Ammon's horn (tissue), 1 donor: ENCODE data around the gene TGIF1.
"Not testable (repeated sequence)": the region's sequence is repeated elsewhere in the genome, so short reads cannot be mapped to it uniquely, and the experiment has no call there.

Experiments used
- DNase-seq: peaks from one replicate; pipeline ENCODE4 v3.0.0-alpha.2; 2016; ENCODE audit warnings: low spot score

Gene TGIF1

DNA sequence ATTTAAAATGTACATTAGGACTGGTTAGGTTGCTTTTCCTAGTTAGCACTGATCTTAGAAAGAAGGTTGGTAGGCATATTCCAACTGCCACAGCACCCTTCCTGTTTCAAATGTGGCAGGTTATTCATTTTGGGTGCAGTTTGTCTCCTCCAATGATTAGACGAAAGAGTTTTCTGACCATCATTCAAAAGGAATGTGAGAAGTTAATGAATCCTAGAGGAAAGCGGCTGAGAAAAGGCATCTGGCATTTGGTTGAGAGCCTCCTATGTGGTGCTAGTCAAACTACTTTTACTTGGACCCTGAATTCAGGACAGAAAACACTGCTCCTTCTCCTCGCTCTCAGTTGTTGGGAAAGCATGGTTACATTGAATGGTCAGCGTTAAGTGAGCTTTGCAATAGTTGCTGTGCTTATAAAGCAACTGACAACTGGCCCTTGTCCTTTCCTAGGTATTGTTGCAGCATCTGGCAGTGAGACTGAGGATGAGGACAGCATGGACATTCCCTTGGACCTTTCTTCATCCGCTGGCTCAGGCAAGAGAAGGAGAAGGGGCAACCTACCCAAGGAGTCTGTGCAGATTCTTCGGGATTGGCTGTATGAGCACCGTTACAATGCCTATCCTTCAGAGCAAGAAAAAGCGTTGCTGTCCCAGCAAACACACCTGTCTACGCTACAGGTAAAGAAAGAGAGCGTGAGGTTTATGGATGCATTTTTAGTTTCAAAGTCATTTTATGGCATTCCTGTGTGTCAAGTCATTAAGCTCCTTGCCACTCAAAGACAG, 6.1 kb downstream of the TGIF1 start:
- DNase-seq: no peak

DNA sequence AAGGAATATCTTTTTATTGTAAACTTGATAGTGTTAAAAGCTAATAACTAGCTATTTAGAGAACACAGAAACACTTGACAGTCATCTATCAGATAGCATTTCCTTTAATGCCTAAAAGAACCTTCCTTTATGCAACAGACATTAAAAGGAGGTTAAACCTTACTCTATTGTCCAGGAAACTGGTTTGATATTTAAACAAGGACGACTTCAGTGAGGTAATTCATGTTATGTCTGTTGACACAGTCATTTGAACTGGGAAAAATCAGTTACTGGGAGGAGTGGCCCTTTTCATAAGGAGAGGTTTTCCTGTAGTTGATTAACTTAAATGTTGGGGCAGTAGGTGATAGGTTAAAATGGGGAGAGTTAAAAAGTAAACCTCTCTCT, 6.7 kb downstream of the TGIF1 start:
- DNase-seq: no peak

DNA sequence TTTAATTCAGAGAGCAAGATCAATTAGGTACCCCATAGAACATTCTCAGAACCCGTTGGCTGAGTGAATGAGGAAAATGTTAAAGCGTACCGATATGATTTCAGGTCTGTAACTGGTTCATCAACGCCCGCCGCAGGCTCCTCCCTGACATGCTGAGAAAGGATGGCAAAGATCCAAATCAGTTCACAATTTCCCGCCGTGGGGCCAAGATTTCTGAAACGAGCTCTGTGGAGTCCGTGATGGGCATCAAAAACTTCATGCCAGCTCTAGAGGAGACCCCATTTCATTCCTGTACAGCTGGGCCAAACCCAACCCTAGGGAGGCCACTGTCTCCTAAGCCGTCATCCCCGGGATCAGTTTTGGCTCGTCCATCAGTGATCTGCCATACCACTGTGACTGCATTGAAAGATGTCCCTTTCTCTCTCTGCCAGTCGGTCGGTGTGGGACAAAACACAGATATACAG, 7.3 kb downstream of the TGIF1 start:
- no peak for DNase-seq

- DNase-seq: no peak
Observed at GRCh38 chr18:3458378-3458777, 8.4 kb downstream of the TGIF1 start.

GRCh38 chr18:3458952-3459853, 9.2 kb downstream of the TGIF1 start:
- peak; percentile 80 for DNase-seq

DNA sequence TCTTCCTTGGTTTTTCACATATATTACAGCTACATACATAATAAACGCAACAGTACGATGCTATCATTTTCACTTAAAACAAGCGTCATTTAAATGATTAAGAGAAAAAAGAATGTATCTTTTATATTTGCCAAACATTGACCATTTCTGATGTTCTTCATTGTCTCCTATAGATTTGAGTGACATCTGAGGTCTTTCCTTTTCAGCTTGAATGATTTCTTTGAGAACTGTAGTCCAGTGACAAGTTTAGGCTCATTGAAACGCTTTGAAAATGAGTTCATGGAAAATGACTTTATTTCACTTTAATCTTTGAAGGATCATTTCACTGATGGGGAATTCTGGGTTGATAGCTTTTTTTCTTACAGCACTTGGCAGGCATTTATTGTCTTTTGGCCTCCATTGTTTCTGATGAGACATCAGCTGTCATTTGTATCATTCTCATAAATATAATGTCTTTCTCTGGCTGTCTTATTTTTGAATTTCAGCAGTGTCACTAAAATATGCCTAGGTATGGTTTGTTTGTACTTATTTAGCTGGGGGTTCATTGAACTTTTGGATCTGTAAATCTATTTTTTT, 10.9 kb downstream of the TGIF1 start:
- DNase-seq: no peak

- DNase-seq: no peak
Observed at GRCh38 chr18:3461704-3462103, 11.7 kb downstream of the TGIF1 start.

GRCh38 chr18:3463051-3463450, 13.1 kb downstream of the TGIF1 start:
- no peak for DNase-seq

DNA sequence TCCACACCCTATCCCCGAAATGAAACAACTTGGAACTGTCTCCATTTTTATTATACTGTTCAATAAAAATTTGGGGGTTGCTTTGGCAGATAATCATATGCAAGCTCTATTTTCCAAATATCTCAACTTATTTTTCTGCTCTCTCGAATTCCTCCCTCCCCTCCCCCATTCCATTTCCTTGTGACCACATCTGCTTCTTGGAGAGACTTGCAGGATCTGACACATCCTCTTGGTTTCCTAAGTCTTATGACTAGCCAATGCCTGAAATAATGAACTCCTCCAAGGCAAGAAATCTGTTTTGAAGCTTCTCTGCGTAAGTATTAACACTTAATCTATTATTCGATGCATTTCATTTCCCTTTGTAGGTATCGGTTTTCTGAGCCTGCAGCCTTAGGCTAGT, 16.1 kb downstream of the TGIF1 start:
- DNase-seq: no peak

DNA sequence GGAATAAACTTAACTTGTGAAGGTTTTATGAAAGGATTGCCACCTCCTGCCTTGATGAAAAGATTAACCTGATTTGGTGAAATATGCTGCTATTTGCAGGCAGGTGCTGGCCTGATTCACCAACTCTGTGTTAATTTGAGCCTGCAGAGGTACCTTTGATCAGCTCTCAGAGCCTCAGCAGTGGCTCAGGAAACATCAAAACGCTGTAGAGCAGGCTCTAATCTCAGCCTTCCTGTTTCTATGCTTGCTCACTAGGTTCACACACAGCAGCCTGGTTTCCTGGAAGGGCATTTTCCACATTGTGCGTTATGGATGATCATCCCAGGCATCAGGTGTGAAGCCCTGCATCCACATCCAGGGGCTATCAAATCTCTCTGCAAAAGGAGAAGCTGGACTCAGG, 16.9 kb downstream of the TGIF1 start:
- no peak for DNase-seq

DNA sequence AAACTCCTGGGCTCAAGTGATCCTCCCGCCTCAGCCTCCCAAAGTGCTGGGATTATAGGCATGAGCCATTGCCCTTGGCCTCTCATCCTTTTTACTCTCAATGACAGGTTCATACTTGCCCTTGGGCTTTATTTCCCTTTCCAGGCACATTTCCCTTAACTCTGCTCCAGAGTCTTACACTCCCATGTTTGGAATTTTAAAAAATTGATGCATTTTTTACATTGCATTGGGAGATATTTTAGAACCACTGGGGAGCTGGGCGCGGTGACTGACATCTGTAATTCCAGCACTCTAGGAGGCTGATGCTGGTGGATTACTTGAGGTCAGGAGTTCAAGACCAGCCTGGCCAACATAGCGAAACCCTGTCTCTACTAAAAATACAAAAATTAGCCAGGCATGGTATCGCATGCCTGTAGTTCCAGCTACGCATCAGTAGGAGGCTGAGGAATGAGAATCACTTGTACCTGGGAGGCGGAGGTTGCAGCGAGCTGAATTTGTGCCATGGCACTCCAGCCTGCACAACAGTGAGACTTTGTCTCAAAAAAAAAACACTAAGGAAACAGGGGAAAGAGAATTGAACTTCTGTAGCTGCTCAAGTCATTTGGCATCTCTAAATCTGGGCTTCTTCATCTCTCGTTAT, 18.2 kb downstream of the TGIF1 start:
- no peak for DNase-seq

- DNase-seq: no peak
Observed at GRCh38 chr18:3468833-3469232, 18.9 kb downstream of the TGIF1 start.

DNA sequence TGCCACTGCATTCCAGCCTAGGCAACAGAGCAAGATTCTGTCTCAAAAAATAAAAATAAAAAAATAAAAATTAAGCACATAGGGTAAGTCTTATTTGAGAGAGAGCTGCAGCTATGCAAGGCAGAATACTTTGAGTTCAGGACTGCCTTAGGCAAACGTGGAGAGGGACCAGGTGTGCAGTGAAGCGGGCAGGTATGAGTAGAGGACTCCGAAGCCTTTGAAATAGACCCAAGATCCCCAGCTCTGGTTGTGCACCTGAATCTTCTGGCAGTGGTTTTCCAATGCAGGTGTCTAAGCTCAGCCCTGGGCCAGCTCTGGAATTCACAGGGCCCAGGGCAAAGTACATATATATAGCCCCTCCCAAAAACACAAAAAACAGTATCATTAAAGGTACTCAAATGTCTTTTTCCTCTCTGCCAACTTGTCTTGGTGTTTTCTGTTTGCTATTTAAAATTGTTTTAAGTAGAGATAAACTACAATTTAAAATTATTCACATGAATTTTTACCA, 21.2 kb downstream of the TGIF1 start:
- DNase-seq: no peak

GRCh38 chr18:3472121-3472520, 22.1 kb downstream of the TGIF1 start:
- DNase-seq: not testable (repeated sequence)

DNA sequence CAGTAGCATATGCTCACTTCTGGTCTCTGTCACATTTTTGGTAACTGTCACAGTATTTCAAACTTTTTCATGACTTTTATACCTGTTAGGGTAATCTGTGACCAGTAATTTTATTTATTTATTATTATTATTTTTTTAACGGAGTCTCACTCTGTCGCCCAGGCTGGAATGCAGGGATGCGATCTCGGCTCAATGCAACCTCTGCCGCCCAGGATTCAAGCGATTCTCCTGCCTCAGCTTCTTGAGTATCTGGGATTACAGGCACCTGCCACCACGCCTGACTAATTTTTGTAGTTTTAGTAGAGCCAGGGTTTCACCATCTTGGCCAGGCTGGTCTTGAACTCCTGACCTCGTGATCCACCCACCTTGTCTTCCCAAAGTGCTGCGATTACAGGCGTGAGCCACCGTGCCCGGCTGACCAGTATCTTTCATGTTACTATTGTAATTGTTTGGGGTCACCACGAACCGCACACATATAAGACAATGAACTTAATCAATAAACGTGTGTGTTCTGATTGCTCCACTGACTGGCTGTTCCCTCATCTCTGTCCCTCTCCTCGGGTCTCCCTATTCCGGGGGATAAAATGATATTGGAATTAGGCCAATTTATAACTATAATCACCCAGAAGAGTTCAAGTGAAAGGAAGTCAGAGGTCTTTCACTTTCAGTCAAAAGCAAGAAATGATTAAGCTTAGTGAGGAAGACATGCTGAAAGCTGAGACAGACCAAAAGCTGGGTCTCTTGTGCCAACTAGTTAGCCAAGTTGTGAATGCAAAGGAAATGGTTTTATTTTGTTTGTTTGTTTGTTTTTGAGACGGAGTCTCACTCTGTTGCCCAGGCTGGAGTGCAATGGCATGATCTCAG, 22.9 kb downstream of the TGIF1 start:
- DNase-seq: no peak

DNA sequence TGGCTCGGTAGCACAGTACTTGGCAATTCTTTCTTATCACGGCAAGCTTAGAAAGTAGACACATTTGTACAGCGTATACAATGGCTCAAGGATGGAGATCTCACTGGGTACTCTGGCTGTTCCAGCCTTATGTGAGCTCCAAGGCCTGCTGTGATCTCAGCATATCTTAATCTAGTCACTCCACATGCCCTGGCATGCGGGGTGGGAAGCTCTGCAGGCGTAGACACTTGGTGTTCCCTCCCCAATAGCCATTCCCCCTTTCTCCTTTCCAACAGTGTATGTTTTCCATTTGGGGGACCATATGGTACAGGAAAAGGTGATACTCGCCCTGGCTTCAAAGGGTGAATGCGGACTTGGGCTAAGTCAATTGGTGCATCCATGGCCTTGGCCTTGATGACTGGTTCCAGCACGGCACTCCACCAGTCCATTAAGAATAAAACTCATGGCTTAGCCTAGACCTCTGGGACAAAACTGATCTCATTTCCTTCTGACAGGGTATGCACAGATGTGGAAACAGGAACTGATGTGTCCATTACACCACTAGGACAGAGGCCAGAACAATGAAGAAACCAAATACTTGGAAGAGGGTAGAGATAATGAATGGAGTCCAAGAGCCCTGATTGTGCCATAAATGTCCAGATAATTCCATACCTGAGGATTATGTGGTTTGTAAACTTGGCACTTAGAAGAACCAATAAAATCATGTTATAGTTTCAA, 28.4 kb downstream of the TGIF1 start:
- DNase-seq: no peak

- DNase-seq: no peak
Observed at GRCh38 chr18:3479978-3480509, 30.1 kb downstream of the TGIF1 start.

DNA sequence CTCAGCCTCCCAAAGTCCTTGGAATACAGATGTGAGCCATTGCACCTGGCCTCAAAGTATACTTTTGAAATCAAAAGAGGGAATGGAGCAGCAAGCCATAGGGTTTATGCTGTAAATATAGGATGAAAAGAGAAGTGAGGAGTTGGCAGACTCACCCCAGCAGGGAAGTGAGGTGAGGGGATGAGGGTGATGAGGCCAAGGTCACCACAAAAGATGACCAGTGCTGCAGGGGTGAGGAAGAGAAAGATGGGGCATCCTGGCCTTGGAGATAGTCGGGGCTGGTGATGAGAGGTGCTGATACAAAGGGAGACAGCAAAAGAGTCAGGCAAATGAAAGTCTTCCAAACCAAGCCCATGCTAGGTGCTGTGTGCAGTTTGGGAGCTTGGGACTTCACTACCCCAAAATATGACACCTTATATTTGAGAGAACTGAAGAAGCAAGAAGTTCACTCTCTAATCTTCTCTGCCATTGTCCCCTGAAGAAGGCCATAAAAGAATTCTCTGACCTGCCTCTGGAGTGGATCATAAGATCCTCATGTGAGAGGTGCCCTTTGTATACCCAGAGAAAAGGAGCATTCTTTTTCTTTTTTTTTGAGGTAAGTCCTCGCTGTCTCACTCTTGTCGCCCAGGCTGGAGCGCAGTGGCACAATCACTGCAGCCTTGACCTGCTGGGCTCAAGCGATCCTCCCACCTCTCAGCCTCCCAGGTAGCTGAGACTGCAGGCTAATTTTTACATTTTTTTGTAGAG, 31.0 kb downstream of the TGIF1 start:
- DNase-seq: no peak

- DNase-seq: peak; percentile 22
Observed at GRCh38 chr18:3481696-3482210, 31.8 kb downstream of the TGIF1 start.
